Measurements from ENCODE around the gene TINAG.
"Not testable (repeated sequence)": the region's sequence is repeated elsewhere in the genome, so short reads cannot be mapped to it uniquely, and the experiment has no call there.

Gene TINAG

GRCh38 chr6:54320871-54321270 is 12.6 kb downstream of the TINAG start:
- no peak overlapping the region for H3K4me3 ChIP-seq (ENCODE audit: low read depth, low read length)
- H3K4me1 ChIP-seq (ENCODE audit: control insufficient read depth, insufficient read depth, low read length) = no peaks in the 10 kb centered on the region
- ChIA-PET POLR2A (no interaction called here), CTCF (no interaction called here)
- TF ChIP-seq ZNF677 (tag by site-specific recombination; IDR thresholded peaks at IDR 0.05) (no peak), ZBTB17 (tag by site-specific recombination; IDR thresholded peaks at IDR 0.05) (no peak), ZNF544 (tag by site-specific recombination; IDR thresholded peaks at IDR 0.05) (no peak), ZNF280C (tag by site-specific recombination; IDR thresholded peaks at IDR 0.05) (no peak), ZNF114 (tag by site-specific recombination; IDR thresholded peaks at IDR 0.05) (no peak), ZNF175 (tag by site-specific recombination; IDR thresholded peaks at IDR 0.05) (no peak), ZNF398 (tag by site-specific recombination; IDR thresholded peaks at IDR 0.05) (no peak), PBX3 (CRISPR knock-in tag; IDR thresholded peaks at IDR 0.05) (no peak), IKZF3 (tag by site-specific recombination; IDR thresholded peaks at IDR 0.05) (no peak), ZNF624 (tag by site-specific recombination; IDR thresholded peaks at IDR 0.05) (no peak), ZNF560 (tag by site-specific recombination; IDR thresholded peaks at IDR 0.05; ENCODE audit: borderline replicate concordance) (no peak), ZNF362 (tag by site-specific recombination; IDR thresholded peaks at IDR 0.05) (no peak), ZNF623 (tag by site-specific recombination; IDR thresholded peaks at IDR 0.05) (no peak), ZEB2 (tag by site-specific recombination; IDR thresholded peaks at IDR 0.05) (no peak), ZNF571 (tag by site-specific recombination; IDR thresholded peaks at IDR 0.05) (no peak), ZNF670 (tag by site-specific recombination; IDR thresholded peaks at IDR 0.05; ENCODE audit: low read depth) (no peak), ZNF266 (tag by site-specific recombination; IDR thresholded peaks at IDR 0.05; ENCODE audit: low read depth) (no peak), ZNF791 (tag by site-specific recombination; IDR thresholded peaks at IDR 0.05) (no peak)
- H3K9me3 ChIP-seq (ENCODE audit: control insufficient read depth, insufficient read depth, low read depth, low read length) = no peaks in the 10 kb centered on the region
- H3K27ac ChIP-seq (ENCODE audit: extremely low read depth, low read depth, low read length) = no peak overlapping the region
- H3K36me3 ChIP-seq (ENCODE audit: control insufficient read depth in 2 of 2, insufficient read depth in 1 of 2, low read length in 2 of 2) = no peaks in the 10 kb centered on the region

GRCh38 chr6:54327631-54328030 is 19.4 kb downstream of the TINAG start:
- Histone ChIP-seq H3K4me1 (ENCODE audit: control insufficient read depth, insufficient read depth, low read length) (no peaks in the 10 kb centered on the region), H3K36me3 (ENCODE audit: control insufficient read depth in 2 of 2, insufficient read depth in 1 of 2, low read length in 2 of 2) (no peaks in the 10 kb centered on the region), H3K27ac (ENCODE audit: extremely low read depth, low read depth, low read length) (no peak overlapping the region), H3K9me3 (ENCODE audit: control insufficient read depth, insufficient read depth, low read depth, low read length) (no peaks in the 10 kb centered on the region), H3K4me3 (ENCODE audit: low read depth, low read length) (no peak overlapping the region)
- TF ChIP-seq ZFHX2 (tag by site-specific recombination; conservative IDR thresholded peaks at IDR 0.05) (peak; percentile 45), OSR2 (tag by site-specific recombination; IDR thresholded peaks at IDR 0.05) (no peak), KLF1 (tag by site-specific recombination; IDR thresholded peaks at IDR 0.05) (peak; percentile 80)
- CTCF ChIA-PET = interaction anchor here (1.1 kb wide), 1 partner anchor 9 kb away, joined by 3 read pairs; no protein-coding TSS in a partner anchor
- POLR2A ChIA-PET = no interaction called here

GRCh38 chr6:54331571-54331970 is 23.3 kb downstream of the TINAG start:
- CTCF ChIA-PET; H3K4me1 ChIP-seq (ENCODE audit: control insufficient read depth, insufficient read depth, low read length); H3K4me3 ChIP-seq (ENCODE audit: low read depth, low read length); H3K36me3 ChIP-seq (ENCODE audit: control insufficient read depth in 2 of 2, insufficient read depth in 1 of 2, low read length in 2 of 2); POLR2A ChIA-PET; H3K9me3 ChIP-seq (ENCODE audit: control insufficient read depth, insufficient read depth, low read depth, low read length); H3K27ac ChIP-seq (ENCODE audit: extremely low read depth, low read depth, low read length): not testable (repeated sequence)

All from HEK293 (cell line).